Measurements from ENCODE around the gene GBP3.

DNA sequence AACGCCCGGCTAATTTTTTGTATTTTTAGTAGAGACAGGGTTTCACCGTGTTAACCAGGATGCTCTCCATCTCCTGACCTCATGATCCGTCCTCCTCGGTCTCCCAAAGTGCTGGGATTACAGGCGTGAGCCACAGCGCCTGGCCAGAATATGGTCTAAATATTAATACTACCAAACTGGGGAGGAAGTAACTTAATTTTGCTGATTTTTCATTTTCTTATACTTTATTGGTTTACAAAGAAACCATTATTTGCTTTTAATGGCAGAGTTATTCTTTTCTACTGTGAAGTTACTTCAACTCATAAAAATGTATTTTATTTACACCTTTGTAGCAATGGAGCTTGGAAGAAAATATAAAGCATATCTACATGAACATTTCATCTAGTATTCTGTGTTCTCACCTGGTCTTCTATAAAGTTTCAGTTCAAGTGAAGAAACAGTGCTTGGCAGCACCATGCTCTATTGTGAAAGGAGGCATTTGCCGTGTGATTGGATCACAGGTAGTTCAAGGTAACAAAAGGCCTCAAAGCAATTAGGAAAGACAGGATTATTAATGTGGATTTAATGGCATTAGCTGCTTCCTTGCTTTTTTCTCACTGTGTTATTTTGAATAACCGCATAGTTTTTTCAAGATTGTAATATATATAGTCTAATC lies 28.8 kb upstream of the GBP3 start:
- TF ChIP-seq, protein P1, sequence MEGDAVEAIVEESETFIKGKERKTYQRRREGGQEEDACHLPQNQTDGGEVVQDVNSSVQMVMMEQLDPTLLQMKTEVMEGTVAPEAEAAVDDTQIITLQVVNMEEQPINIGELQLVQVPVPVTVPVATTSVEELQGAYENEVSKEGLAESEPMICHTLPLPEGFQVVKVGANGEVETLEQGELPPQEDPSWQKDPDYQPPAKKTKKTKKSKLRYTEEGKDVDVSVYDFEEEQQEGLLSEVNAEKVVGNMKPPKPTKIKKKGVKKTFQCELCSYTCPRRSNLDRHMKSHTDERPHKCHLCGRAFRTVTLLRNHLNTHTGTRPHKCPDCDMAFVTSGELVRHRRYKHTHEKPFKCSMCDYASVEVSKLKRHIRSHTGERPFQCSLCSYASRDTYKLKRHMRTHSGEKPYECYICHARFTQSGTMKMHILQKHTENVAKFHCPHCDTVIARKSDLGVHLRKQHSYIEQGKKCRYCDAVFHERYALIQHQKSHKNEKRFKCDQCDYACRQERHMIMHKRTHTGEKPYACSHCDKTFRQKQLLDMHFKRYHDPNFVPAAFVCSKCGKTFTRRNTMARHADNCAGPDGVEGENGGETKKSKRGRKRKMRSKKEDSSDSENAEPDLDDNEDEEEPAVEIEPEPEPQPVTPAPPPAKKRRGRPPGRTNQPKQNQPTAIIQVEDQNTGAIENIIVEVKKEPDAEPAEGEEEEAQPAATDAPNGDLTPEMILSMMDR (conservative IDR thresholded peaks at IDR 0.05 in 1 of 2, IDR thresholded peaks at IDR 0.05 in 1 of 2; ENCODE audit: low read depth in 1 of 2, low read length in 2 of 2), result no peak
- TF ChIP-seq EZH2 (IDR thresholded peaks at IDR 0.05; ENCODE audit: low read length, missing control alignments), result no peak

All from fibroblast of lung (primary cell).